Right ventricle myocardium inferior (tissue), 1 donor: ENCODE data around the gene HECTD2. TPM values are rescaled to one million over a fixed set of nuclear protein-coding genes. Genes with fewer than 3 reads are reported as not detected.
"Not testable (repeated sequence)": the region's sequence is repeated elsewhere in the genome, so short reads cannot be mapped to it uniquely, and the experiment has no call there.

Source experiments
- ATAC-seq: fragments of 200-7000 bp; cut with Tn5 transposase; one replicate; pipeline ENCODE4 v1.9.1; 2020; ENCODE audit warnings: mild to moderate bottlenecking, moderate library complexity
- DNase-seq: peaks from one replicate; pipeline ENCODE4 v3.0.0; 2021; ENCODE audit errors: missing footprints
- intact Hi-C: fragments of 100-400 bp; cut with DNase I; formaldehyde crosslinking; loops from one replicate; pipeline ENCODE4 v1.11.0; 2022
- total RNA-seq: library from RNA; stranded (reverse); fragmentation: NEBNext Ultra II Directional; extraction: Animal tissue kit (Norgen Biotek cat#: 25700); gene quantifications from one replicate; pipeline ENCODE4 v1.2.1, GENCODE V29; 2021
- donor health status: DM: no; HTN: yes; CAD: no; lungs with severe emphysema.

HECTD2 gene
- total RNA-seq, 1 donor from 2014 or later, result 2.5 TPM

GRCh38 chr10:91409069-91409868 is 875 bp upstream of the HECTD2 start:
- DNase-seq (peak; percentile 88), ATAC-seq (peak; percentile 98)
- intact Hi-C loops, result no loop called here

DNA sequence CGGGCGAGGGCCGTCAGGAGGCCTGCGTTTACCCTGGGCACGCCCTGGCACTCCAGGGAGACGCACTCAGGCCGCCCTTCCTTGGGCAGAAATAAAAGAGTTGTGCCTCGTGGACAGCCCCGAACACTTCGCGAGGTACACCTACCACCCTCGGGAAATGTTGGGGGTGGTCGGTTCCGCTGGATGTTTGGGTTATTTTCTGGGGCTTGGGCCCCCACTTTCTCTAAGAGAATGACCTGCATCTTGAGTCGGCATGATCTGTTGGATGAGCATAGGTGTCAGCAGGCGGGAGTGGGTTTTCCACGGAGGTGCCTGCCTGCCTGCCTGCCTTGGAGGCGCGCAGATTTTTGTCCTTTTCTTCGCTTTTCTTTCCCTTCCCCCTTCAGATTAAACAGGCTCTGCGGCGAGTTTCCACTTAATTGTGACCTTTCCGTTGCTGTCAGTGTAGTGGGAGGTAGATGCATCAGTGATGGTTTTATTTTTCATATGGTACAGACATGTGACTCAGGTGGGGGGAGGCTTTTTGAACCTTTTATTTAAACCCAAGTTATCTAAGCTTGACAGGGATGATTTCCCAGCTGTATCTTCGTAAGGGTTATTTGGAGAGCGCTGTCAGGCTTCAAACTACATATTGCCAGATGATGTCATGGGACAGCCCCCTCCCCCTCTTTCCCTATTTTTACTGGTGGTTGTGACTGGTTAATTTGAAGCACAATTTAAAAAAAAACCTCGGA is 661 bp downstream of the HECTD2 start:
- DNase-seq (no peak), ATAC-seq (no peak)
- intact Hi-C loops, result loop anchor here (1.0 to 10.0 kb wide), 3 partner anchors 20 to 224 kb away; partner anchors contain the start of gene PPP1R3C

GRCh38 chr10:91411621-91412020 is 1.5 kb downstream of the HECTD2 start:
- ATAC-seq, result no peak
- no peak for DNase-seq
- intact Hi-C loops, result loop anchor here (2.0 to 10.0 kb wide), 2 partner anchors 113 to 223 kb away; partner anchors contain the start of gene PPP1R3C

- no peak for ATAC-seq
- no peak for DNase-seq
- intact Hi-C loops, result loop anchor here (10.0 kb wide), 1 partner anchor 222 kb away; the partner anchor contains the start of gene PPP1R3C
Measured at GRCh38 chr10:91412354-91413087, 2.4 kb downstream of the HECTD2 start.

DNA sequence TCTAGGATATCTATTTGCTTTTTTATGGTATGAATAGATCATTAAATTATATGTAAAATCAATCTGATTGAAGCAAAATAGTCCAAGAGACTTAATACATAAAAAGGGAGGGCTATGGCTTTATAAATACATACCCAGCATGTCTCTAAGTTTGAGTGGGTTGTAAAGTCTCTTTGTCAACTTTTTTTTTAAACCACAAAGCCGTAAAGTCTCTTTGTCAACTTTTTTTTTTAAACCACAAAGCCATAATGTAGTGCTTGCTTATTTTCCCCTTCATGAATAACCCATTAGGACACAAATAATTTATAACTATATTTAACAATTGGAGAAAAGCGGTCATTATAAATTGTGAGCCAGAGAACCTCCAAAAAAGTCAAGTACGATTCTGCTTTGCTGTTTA is 5.7 kb downstream of the HECTD2 start:
- ATAC-seq (no peak), DNase-seq (no peak)
- intact Hi-C loops, result loop anchor here (10.0 kb wide), 1 partner anchor 219 kb away; the partner anchor contains the start of gene PPP1R3C

GRCh38 chr10:91416339-91416855 is 6.3 kb downstream of the HECTD2 start:
- ATAC-seq, result no peak
- DNase-seq, result no peak
- intact Hi-C loops, result loop anchor here (10.0 kb wide), 1 partner anchor 218 kb away; the partner anchor contains the start of gene PPP1R3C

DNA sequence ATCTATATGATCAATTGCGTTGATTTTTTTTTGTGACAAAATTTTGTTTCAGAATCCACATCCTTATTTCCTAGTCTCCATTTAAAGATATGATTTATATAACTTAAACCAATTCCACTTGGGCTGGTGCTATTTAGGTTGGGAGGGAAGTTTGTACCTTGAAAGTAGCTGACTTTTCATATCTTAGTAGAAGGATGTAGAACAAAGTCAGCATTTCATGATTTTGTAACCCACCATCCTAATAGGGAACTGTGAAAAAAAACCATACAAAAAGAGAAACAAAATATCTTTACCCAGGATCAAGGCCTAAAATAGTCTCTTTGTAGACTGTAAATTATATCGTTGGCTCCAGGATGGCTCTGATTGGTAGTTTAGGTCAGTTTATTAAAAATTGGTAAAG is 8.3 kb downstream of the HECTD2 start:
- no peak for ATAC-seq
- DNase-seq, result no peak
- intact Hi-C loops, result loop anchor here (10.0 kb wide), 1 partner anchor 216 kb away; the partner anchor contains the start of gene PPP1R3C

- DNase-seq (no peak), ATAC-seq (no peak)
- intact Hi-C loops, result no loop called here
Measured at GRCh38 chr10:91420868-91421267, 10.7 kb downstream of the HECTD2 start.

DNA sequence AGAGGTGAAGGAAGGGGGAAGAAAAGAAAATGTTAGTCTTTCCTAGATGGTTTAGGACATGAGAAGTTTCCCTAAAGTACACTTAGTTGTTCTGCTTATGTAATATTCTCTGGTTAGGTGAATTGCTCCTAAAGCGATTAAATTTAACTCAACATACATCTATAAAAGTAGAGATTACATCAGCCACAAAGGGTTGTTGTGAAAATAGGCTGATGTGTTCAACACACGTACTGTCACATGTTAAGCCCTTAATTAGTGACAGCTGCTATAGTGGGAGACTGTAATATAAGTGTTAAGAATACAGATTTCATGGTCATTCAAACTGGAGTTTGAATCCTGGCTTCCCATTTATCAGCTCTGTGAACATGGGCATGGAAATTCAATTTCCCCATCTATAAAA is 12.8 kb downstream of the HECTD2 start:
- DNase-seq (no peak), ATAC-seq (no peak)
- intact Hi-C loops, result no loop called here

DNA sequence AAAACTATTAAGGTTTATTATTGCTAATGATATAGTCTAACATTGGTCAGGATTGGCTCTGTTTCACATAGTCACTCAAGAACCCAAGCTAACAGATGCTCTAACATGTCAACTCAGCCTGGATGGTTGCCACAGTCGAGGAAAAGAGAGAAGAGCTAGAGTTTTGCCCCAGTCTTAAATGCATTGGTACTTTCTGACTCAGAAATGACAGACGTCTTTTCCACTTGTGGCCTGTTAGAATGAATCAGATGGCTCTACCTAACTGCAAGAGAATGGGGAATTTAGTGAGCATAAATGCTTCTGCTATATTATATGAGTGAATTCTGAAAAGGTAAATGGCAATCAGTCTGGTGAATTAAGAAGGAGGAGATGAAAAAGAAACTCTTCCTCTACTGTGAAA is 13.9 kb downstream of the HECTD2 start:
- ATAC-seq, result no peak
- intact Hi-C loops, result no loop called here
- DNase-seq, result no peak

GRCh38 chr10:91432175-91432574 is 22.0 kb downstream of the HECTD2 start:
- intact Hi-C loops, result no loop called here
- ATAC-seq (no peak), DNase-seq (no peak)

- ATAC-seq, result no peak
- intact Hi-C loops, result no loop called here
- DNase-seq, result no peak
Measured at GRCh38 chr10:91433620-91434019, 23.5 kb downstream of the HECTD2 start.

DNA sequence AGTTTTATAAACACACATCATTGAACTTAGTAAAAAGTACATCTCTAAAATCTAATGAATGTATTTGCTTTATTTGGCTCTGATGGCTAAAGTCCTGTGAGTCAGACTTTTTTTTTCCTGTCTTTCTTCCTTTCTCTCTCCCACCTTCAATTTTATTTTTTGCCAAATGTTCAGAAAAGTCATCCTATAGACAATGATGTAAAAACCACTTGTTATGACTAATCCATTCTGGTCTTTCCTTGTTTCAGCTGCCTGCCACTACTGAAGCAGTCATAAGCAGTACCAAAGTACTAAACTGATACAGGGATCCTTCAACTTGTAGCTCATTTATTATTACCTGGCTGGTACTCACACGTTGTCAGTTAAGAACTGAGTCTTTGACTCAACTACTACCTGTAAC is 23.9 kb downstream of the HECTD2 start:
- intact Hi-C loops, result no loop called here
- DNase-seq (no peak), ATAC-seq (no peak)

DNA sequence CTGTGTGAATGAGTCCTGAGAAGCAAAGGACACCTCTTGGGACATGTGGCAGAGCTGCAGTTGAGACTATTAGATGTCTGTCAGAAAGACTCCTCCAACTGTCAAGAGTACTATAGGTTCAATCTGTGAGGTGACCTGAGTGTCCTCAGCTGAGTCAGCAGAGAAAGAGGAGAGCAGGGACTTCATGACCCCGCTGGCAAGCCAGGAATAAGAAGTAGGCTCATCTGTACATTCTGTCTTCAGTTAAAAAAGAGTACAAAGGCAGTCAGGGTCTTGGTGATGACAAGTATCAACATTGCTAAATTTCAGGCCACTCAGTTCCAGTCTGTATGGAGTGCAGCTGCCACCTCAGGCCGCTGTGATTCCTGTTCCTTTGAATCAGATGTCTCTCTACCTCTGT is 25.1 kb downstream of the HECTD2 start:
- no peak for DNase-seq
- no peak for ATAC-seq
- intact Hi-C loops, result no loop called here

GRCh38 chr10:91438228-91438627 is 28.1 kb downstream of the HECTD2 start:
- DNase-seq, intact Hi-C loops, ATAC-seq: not testable (repeated sequence)

DNA sequence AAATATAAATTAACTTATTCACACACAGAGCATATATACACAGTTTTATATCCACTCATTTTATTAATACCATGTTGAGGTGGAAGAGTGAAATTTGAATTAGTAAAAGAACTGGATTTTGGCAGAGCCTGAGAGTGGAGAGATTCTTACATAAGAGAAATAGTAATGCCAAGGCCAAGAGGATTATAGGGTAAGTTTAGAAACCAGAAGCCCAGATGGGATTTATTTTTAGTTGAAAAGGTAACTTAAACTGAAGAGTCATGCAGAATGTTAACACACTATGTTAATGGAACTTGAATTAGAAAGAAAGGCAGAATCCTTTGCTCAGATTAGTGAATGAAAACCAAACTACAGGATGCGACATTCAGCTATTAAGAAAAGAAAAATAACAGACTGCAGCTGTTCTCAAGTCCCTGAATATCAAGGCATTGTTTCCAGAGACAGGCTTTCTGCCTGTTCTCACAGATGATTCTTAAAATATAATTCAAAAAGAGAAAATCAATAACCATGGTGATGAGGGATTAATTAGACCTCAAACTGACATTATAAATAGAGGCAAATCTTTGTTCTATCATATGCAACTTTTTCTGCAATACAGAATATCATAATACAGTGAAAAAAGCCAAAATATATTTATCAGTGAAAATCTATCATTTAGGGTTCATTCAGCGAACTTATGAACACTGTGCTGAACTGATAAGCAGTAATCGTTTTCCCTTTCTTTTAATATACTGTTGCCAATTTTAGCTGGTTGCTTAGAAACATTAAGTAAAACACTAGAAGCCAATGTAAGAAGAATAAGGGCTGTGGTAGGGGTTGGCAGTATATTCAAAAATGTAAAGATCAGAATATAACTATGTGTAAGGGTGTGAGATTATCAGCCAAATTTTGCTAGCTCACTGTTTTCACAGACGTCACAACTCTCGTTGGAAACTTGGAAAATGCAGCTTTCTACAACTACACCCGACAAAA is 34.4 kb downstream of the HECTD2 start:
- no peak for ATAC-seq
- DNase-seq, result no peak
- intact Hi-C loops, result no loop called here

GRCh38 chr10:91452063-91452462 is 41.9 kb downstream of the HECTD2 start:
- DNase-seq (no peak), ATAC-seq (no peak)
- intact Hi-C loops, result no loop called here

GRCh38 chr10:91453535-91453934 is 43.4 kb downstream of the HECTD2 start:
- ATAC-seq (no peak), DNase-seq (no peak)
- intact Hi-C loops, result no loop called here
